Activated CD8-positive, alpha-beta memory T cell treated with anti-CD3 and anti-CD28 coated beads for 4 hours (primary cell): Measurements from ENCODE around the gene MUSK.
"Not testable (repeated sequence)": the region's sequence is repeated elsewhere in the genome, so short reads cannot be mapped to it uniquely, and the experiment has no call there.

Experiments used
- DNase-seq, 2 donors: peaks; one replicate each; pipeline ENCODE4 v3.0.0-alpha.2; 2020; ENCODE audit warnings: low read depth in 2 of 2

MUSK gene

GRCh38 chr9:110695846-110696245 is 27.3 kb downstream of the MUSK start:
- DNase-seq, result not testable (repeated sequence)

DNA sequence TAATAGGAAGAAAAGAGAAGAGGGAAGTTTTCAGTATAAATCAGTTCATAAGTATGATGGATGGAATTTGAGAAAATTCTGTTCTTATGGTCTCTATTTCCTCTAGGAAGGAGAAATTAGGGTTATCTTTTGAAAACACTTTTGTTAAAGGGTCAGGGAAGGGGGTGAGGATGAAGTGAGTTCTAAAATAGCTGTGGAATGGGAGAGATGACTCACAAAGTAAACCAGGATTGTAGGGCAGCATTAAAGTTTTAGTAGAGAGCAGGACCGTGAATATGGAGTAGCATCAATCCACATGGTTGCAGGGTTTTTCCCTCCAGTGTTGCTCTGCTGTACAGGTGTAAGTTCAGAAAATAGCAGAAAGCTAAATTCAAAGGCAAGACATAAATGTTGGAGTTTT is 32.4 kb downstream of the MUSK start:
- no peak for DNase-seq

GRCh38 chr9:110703669-110704068 is 35.1 kb downstream of the MUSK start:
- no peak for DNase-seq

DNA sequence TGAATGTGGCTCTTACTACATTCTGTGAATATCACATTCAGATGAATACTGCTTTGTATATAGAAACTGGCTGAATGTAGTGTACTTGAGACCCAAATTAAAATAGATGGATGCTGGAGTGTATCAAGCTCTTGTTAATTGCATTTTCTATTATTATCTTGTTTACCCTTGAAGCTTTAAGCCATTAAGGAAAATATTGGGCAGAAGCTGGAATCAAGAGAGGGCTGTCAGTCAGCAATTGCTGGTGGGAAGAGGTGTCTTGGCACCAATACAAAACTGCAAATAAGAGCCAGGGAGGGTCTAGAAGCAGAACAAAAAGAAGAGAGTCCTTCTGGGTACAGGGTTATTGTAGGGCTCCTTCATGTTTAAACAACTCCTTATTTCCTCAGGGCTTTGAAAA is 38.8 kb downstream of the MUSK start:
- DNase-seq, result no peak

- DNase-seq, result no peak
Observed at GRCh38 chr9:110710420-110710819, 41.8 kb downstream of the MUSK start.

DNA sequence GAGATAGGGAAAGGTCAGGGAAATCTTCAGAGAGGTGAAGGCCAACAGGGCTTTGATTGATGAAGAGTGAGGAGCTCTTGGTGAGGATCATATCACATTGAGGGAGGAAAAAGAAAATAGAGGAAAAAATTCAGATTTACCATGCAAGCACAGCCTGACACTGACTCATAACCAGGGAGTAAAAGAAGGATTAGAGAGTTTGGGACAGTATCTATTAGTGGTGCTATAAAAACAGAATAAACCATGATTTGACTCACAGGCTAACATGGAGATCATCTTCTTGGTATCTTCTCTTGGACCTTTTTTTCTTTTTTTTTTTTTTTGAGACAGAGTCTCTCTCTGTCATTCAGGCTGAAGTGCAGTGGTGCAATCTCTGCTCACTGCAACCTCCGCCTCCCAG is 44.4 kb downstream of the MUSK start:
- no peak for DNase-seq

- DNase-seq, result no peak
Observed at GRCh38 chr9:110714314-110714713, 45.7 kb downstream of the MUSK start.

DNA sequence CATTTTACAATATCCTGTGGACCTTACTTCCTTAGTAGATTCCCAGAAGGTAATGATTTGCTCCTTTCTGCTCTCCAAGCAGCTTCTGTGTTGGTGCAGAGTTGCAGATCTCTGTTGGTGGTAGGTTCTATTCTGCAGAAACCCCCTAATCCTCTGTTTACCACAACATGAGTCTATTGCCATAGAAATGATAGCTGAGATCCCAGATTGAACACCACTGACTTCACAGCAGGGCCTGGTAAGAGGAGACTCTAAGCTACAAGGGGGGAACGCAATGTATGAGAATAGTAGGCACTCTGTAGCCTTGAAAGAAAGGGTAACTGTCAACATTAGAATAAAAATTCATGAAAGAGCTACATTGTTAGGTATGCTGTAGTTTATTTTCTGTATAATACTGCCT is 59.5 kb downstream of the MUSK start:
- DNase-seq, result no peak

DNA sequence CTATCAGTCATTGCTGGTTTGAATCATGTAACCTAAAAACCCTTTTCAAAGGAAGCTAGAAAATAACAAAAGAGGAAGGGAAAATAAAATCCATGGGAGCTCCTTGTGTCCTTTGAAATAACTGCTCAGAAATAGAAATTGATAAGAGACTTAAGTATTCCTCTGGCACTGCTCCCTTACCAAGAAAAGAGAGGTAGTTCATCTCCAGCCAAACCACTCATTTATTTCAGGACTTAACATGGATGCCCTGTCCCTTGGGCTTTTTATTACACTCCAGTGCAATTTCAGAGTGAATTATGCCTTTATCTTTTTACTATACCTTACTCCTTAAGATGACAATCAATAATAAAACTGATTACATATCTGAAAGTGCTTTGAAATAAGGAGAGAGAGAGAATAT is 61.0 kb downstream of the MUSK start:
- DNase-seq, result no peak

GRCh38 chr9:110731437-110732028 is 62.9 kb downstream of the MUSK start:
- DNase-seq, result no peak

DNA sequence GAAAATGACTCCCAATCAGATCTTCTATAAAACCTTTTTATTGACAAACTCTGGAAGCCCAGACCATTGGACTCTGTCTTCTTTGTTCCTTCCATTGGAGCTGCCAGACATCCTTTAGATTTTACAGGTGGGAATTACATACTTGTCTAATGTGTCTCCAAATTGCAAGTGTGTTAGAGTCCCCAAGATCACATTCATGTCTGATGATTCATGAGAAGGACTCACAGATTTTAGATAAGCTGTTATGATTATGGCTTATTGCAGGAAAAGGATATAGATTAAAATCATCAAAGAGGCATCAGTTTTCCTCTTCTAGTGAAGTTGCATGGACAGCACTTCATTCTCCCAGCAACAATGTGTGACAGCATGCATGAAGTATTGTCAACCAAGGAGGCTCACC is 70.4 kb downstream of the MUSK start:
- no peak for DNase-seq

GRCh38 chr9:110742741-110743371 is 74.3 kb downstream of the MUSK start:
- DNase-seq, result no peak

DNA sequence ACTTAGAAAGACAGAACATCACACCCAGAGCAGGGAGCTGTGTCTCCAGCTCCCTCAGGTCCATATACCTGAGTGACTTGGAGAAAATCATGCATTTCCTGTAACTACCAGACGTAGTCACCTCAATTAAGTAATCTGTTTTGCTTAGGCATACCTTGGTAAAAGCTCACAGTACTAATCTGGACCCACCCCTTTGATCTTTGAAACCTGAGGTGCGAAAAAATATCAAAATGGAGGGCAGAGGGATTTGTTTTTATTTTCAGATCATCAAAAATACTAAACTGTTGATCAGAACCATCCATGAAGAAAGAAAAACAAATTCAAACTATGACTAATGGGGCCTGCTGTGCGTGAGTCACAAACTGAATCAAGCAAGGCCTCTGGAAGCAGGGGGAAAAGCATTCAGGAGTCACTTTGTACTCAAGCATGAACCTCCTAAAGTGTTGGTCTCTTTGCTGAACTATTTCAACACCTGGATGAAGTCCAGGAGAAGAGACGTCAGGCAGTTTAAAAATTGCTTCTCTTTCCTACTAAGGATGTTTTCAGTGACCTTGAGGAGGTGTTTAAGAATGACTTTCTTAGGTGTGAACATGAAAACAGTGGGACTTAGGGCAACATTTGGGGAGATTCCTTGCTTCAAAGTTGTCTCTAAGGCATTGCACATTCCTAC is 76.3 kb downstream of the MUSK start:
- no peak for DNase-seq

DNA sequence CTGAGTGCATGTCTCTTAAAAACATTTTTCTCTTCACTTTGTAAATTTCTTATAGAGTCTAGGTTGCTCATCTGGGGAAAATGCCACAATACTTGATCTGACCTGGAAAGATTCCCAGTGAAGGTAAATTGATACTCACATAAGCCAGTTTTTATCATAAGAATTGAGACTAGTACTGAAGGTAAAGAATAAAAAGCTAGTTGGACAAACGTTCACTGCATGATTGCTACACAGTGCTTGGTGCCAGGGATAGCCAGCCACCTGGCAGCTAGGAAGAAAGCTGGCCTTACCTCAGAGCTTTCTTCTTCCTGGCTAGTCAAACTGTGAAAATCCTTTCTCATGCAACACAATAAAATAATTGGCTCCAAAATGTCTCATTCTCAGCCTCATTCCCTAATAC is 77.1 kb downstream of the MUSK start:
- no peak for DNase-seq

DNA sequence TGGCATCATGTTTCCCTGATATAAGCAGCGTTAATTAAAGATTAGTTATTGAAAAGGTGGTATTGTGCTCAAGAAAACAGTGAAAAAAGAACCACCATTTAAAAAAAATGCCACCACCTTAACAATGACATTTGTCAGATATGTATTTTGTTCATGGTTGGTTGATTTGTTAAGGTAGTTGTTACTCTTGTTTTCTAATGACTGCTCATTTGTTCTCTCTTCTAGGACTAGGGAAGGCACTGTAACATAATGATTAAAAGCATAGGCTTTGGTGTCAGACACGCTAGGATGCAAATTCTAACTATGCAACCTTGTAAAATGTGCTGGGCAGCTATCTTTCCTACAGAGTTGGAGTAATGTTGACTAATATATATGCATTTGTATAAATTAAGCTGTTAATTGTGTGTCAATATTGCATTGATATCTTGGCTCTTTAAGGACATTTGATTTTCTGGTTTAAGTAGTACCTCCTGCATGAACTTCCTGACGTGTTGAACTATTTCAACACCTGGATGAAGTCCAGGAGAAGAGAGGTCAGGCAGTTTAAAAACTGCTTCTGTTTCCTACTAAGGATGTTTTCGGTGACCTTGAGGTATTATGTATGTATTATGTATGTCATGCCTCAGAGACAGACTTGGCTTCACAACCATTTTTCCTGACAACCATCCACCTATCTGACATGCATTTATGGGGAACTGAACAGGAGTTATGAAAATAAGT is 77.8 kb downstream of the MUSK start:
- no peak for DNase-seq

DNA sequence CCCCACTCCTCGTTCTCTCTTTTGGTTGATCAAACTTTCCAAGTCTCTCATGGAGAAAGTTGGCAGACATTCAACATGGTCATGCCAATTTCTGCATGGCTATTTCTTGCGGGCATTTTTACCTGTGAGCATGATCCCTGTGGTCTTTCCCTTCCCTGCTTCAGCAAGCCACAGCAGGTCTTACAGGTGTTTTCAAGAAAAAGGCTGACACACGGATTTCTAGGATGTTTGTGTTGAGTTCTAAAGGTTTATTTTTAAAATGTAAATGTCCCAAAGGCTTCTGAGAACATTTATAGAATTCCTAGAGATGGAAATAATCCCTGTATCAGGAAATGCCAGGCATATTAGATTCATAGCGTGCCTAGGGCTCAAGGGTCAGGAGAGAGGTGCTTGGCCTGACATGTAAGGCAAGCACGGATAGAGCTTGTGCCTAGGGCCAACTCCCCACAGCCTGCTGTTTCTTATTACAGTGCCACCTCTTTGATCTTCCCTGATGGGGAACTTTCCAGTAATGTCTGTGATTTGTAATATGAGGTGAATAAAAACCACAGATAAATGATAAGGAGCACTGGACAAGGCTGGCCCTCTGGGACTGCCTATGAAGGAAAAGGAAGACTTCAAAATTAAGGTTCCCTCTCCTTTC is 79.8 kb downstream of the MUSK start:
- DNase-seq, result no peak

- no peak for DNase-seq
Observed at GRCh38 chr9:110750272-110750671, 81.7 kb downstream of the MUSK start.

GRCh38 chr9:110751971-110752370 is 83.4 kb downstream of the MUSK start:
- DNase-seq, result no peak

GRCh38 chr9:110752766-110753165 is 84.2 kb downstream of the MUSK start:
- no peak for DNase-seq

- no peak for DNase-seq
Observed at GRCh38 chr9:110753731-110754231, 85.2 kb downstream of the MUSK start.

GRCh38 chr9:110755179-110755578 is 86.6 kb downstream of the MUSK start:
- no peak for DNase-seq

DNA sequence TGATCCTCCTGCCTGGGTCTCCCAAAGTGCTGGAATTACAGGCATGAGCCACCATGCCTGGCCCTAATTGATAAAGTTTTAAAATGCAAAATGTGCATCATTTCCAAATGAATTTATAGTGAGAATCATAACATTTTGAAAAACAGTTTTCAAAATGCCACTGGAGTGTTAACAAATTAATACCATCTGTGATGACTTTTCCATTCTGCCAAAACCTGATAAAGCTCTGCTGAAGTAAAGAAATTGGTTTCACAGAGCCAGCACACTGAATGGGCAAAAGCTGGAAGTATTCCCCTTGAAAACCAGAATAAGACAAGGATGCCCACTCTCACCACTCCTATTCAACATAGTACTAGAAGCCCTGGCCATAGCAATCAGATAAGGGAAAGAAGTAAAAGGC is 89.6 kb downstream of the MUSK start:
- no peak for DNase-seq
